ENCODE data around the gene MAP7D3.

MAP7D3 gene

GRCh38 chrX:136201601-136202000, 49.6 kb downstream of the MAP7D3 start:
- peaks cover 6% of the 10 kb centered on the region; the same call in 1 of the 2 replicates for H3K4me1 ChIP-seq (ENCODE audit: control insufficient read depth, insufficient read depth, low read length)
- H3K36me3 ChIP-seq (ENCODE audit: control insufficient read depth in 2 of 2, insufficient read depth in 1 of 2, low read length in 2 of 2): peaks cover 0 to 5% of the 10 kb centered on the region in 2 experiments; a peak in 1 of 3 replicates
- H3K9me3 ChIP-seq (ENCODE audit: control insufficient read depth, insufficient read depth, low read depth, low read length): no peaks in the 10 kb centered on the region
- H3K27ac ChIP-seq (ENCODE audit: extremely low read depth, low read depth, low read length): no peak overlapping the region
- no peak overlapping the region for H3K4me3 ChIP-seq (ENCODE audit: low read depth, low read length)
- POLR2A ChIA-PET: no interaction called here
- CTCF ChIA-PET: interaction anchor here (0.6 to 3.8 kb wide), 3 partner anchors 38 to 258 kb away, joined by 4 to 18 read pairs (median 4); no protein-coding TSS in a partner anchor
- no peak for TF ChIP-seq ZNF138 (tag by site-specific recombination; IDR thresholded peaks at IDR 0.05; ENCODE audit: borderline replicate concordance)
- TF ChIP-seq ZFP37 (tag by site-specific recombination; IDR thresholded peaks at IDR 0.05): no peak
- TF ChIP-seq ZNF626 (tag by site-specific recombination; IDR thresholded peaks at IDR 0.05): no peak
- TF ChIP-seq ZNF10 (tag by site-specific recombination; IDR thresholded peaks at IDR 0.05): peak; percentile 0; the same call in 1 of the 2 replicates
- TF ChIP-seq YY1 (tag by site-specific recombination; IDR thresholded peaks at IDR 0.05): no peak

- Histone ChIP-seq H3K9me3 (ENCODE audit: control insufficient read depth, insufficient read depth, low read depth, low read length) (no peaks in the 10 kb centered on the region), H3K4me3 (ENCODE audit: low read depth, low read length) (no peak overlapping the region), H3K36me3 (ENCODE audit: control insufficient read depth in 2 of 2, insufficient read depth in 1 of 2, low read length in 2 of 2) (no peaks in the 10 kb centered on the region), H3K4me1 (ENCODE audit: control insufficient read depth, insufficient read depth, low read length) (peaks cover 6% of the 10 kb centered on the region; the same call in 1 of the 2 replicates), H3K27ac (ENCODE audit: extremely low read depth, low read depth, low read length) (no peak overlapping the region)
- ChIA-PET CTCF (interaction anchor here (1.2 to 1.3 kb wide), 2 partner anchors 15 to 172 kb away, joined by 6 read pairs; no protein-coding TSS in a partner anchor), POLR2A (no interaction called here)
- TF ChIP-seq PBX3 (CRISPR knock-in tag; IDR thresholded peaks at IDR 0.05) (no peak), ZNF223 (tag by site-specific recombination; IDR thresholded peaks at IDR 0.05) (no peak), ZNF335 (tag by site-specific recombination; conservative IDR thresholded peaks at IDR 0.05) (0 out of 2 replicates have a peak, but pooled peaks have one; percentile 1), MYNN (tag by site-specific recombination; IDR thresholded peaks at IDR 0.05; ENCODE audit: borderline replicate concordance) (no peak), PRDM1 (tag by site-specific recombination; IDR thresholded peaks at IDR 0.05) (peak; percentile 18; the same call in 1 of the 2 replicates), INSM2 (tag by site-specific recombination; IDR thresholded peaks at IDR 0.05) (no peak), ZNF658 (tag by site-specific recombination; IDR thresholded peaks at IDR 0.05) (no peak), ZNF792 (tag by site-specific recombination; IDR thresholded peaks at IDR 0.05) (peak; percentile 65; the same call in 1 of the 2 replicates), ZNF654 (tag by site-specific recombination; IDR thresholded peaks at IDR 0.05; ENCODE audit: low read depth) (peak; percentile 54), HIC1 (tag by site-specific recombination; IDR thresholded peaks at IDR 0.05) (no peak), SCRT1 (tag by site-specific recombination; IDR thresholded peaks at IDR 0.05; ENCODE audit: borderline replicate concordance) (peak; percentile 97), ZNF341 (tag by site-specific recombination; IDR thresholded peaks at IDR 0.05; ENCODE audit: low read depth) (no peak), SCRT2 (tag by site-specific recombination; IDR thresholded peaks at IDR 0.05) (peak; percentile 96)
These were observed 50.7 kb downstream of the MAP7D3 start for GRCh38 chrX:136200466-136200865.

Data from HEK293 (cell line).